Suprapubic skin (tissue), 4 donors: ENCODE results near the gene VPS9D1.

ENCODE experiments used
- CTCF ChIP-seq, 2 donors: fragments of 200-600 bp in 1 of 2; fragments of 450-650 bp in 1 of 2; sonication (generic) in 1 of 2; IDR thresholded peaks; one replicate each; pipeline ENCODE4 v1.5.1; 2016 to 2019; ENCODE audit warnings: antibody characterized with exemption in 2 of 2, mild to moderate bottlenecking in 1 of 2, moderate library complexity in 1 of 2
- EP300 ChIP-seq: sonication (generic); formaldehyde crosslinking; IDR thresholded peaks from one replicate; pipeline ENCODE4 v1.6.1; 2017; ENCODE audit warnings: antibody characterized with exemption
- POLR2A ChIP-seq, 2 donors: fragments of 450-650 bp; IDR thresholded peaks; one replicate each; pipeline ENCODE4 v1.6.1; 2017; ENCODE audit warnings: antibody characterized with exemption in 2 of 2, mild to moderate bottlenecking in 2 of 2, moderate library complexity in 2 of 2
- POLR2AphosphoS5 ChIP-seq, 3 donors: sonication (generic); formaldehyde crosslinking; IDR thresholded peaks; one replicate each; pipeline ENCODE4 v1.6.1; 2017; ENCODE audit warnings: antibody characterized with exemption in 3 of 3

- TF ChIP-seq CTCF (IDR thresholded peaks at IDR 0.05), result no peak
- TF ChIP-seq POLR2A (IDR thresholded peaks at IDR 0.05), result no peak
- no peak for TF ChIP-seq EP300
- no peak for TF ChIP-seq POLR2AphosphoS5 (IDR thresholded peaks at IDR 0.05)
Observed at GRCh38 chr16:89689142-89689541, 31.6 kb downstream of the VPS9D1 start.
